H1 (cell line): ENCODE measurements around the gene GRID2. TPM values are rescaled to one million over a fixed set of nuclear protein-coding genes. Genes with fewer than 3 reads are reported as not detected.

Source experiments
- CTCF ChIA-PET: fragments of 300-600 bp; sonication (Branson Sonifier 250); formaldehyde crosslinking; loops from one replicate; lab custom pipeline; 2021; ENCODE audit not compliant: partially characterized antibody; lab: Charles Lee
- POLR2A ChIA-PET: fragments of 300-600 bp; sonication (Branson Sonifier 250); formaldehyde crosslinking; loops from one replicate; lab custom pipeline; 2021; ENCODE audit warnings: inconsistent platforms; ENCODE audit not compliant: partially characterized antibody; lab: Charles Lee
- DNase-seq, 2 experiments: peaks; one replicate each; pipeline versions ENCODE4 v3.0.0 to v3.0.0-alpha.2; 2010 to 2022; ENCODE audit warnings: low spot score in 2 of 2, low read depth in 1 of 2, mixed read lengths in 1 of 2
- FAIRE-seq: peaks from 2 replicates; lab custom pipeline; 2011; peaks lifted over from hg19 to GRCh38; lab: Jason Lieb, UNC
- H2AFZ ChIP-seq: 2 replicates; pipeline ENCODE4 v1.8.1; 2012; ENCODE audit warnings: low read length, inconsistent platforms
- H2AK5ac ChIP-seq: 2 replicates; pipeline ENCODE4 v1.6.1; 2013; ENCODE audit warnings: low read depth, low read length
- H2BK120ac ChIP-seq: replicated peaks from 2 replicates; pipeline ENCODE3; 2013; ENCODE audit warnings: low read depth, low read length, inconsistent platforms
- H2BK12ac ChIP-seq: 2 replicates; pipeline ENCODE4 v1.6.1; 2013; ENCODE audit warnings: low read depth, low read length
- H2BK15ac ChIP-seq: 2 replicates; pipeline ENCODE4 v1.6.1; 2013; ENCODE audit warnings: low read length
- H2BK20ac ChIP-seq: 2 replicates; pipeline ENCODE4 v1.6.1; 2013; ENCODE audit warnings: low read length
- H2BK5ac ChIP-seq: 2 replicates; pipeline ENCODE4 v1.6.1; 2013; ENCODE audit warnings: low read depth, low read length
- H3K14ac ChIP-seq: 2 replicates; pipeline ENCODE4 v1.6.1; 2013; ENCODE audit warnings: inconsistent platforms; ENCODE audit not compliant: insufficient read length
- H3K18ac ChIP-seq: 2 replicates; pipeline ENCODE4 v1.6.1; 2013; ENCODE audit warnings: low read length; ENCODE audit errors: extremely low read depth
- H3K23ac ChIP-seq: 2 replicates; pipeline ENCODE4 v1.6.1; 2013; ENCODE audit warnings: inconsistent platforms; ENCODE audit not compliant: insufficient read length
- H3K23me2 ChIP-seq: 2 replicates; pipeline ENCODE4 v1.6.1; 2013; ENCODE audit warnings: low read depth, low read length
- H3K27ac ChIP-seq: 2 replicates; pipeline ENCODE4 v1.6.1; 2011; ENCODE audit warnings: low read depth, low read length, inconsistent platforms
- H3K27me3 ChIP-seq, 4 experiments: replicated peaks in 1 of 4; 1 replicate in 1 of 4; 2 replicates in 3 of 4; pipeline versions ENCODE4 v1.6.1 to v1.8.1; 2011 to 2013; ENCODE audit warnings: low read length in 3 of 4, mild to moderate bottlenecking in 3 of 4, inconsistent platforms in 2 of 4, mixed read lengths in 2 of 4, moderate library complexity in 1 of 4; ENCODE audit not compliant: control insufficient read depth in 3 of 4, insufficient read depth in 3 of 4; ENCODE audit errors: extremely low read depth in 1 of 4
- H3K36me3 ChIP-seq, 4 experiments: 2 replicates each; pipeline versions ENCODE4 v1.6.1 to v1.8.1; 2011 to 2013; ENCODE audit warnings: mild to moderate bottlenecking in 4 of 4, low read length in 3 of 4, moderate library complexity in 2 of 4, control low read depth in 1 of 4, inconsistent platforms in 1 of 4; ENCODE audit not compliant: insufficient read depth in 4 of 4, control insufficient read depth in 2 of 4
- H3K4ac ChIP-seq: replicated peaks from 2 replicates; pipeline ENCODE3; 2013; ENCODE audit warnings: low read length, low read depth, mixed read lengths, inconsistent platforms; ENCODE audit not compliant: insufficient read length
- H3K4me1 ChIP-seq, 4 experiments: replicated peaks in 1 of 4; 1 replicate in 1 of 4; 2 replicates in 3 of 4; pipeline versions ENCODE4 v1.6.1 to v1.8.1; 2011 to 2013; ENCODE audit warnings: low read length in 3 of 4, inconsistent platforms in 2 of 4, mixed read lengths in 1 of 4; ENCODE audit not compliant: insufficient read depth in 4 of 4, control insufficient read depth in 3 of 4
- H3K4me2 ChIP-seq, 2 experiments: 2 replicates each; pipeline versions ENCODE4 v1.6.1 to v1.8.1; 2011 to 2013; ENCODE audit warnings: low read depth in 2 of 2, low read length in 2 of 2, control low read depth in 1 of 2, inconsistent platforms in 1 of 2, mild to moderate bottlenecking in 1 of 2; ENCODE audit not compliant: insufficient read depth in 1 of 2
- H3K4me3 ChIP-seq, 4 experiments: fragments of 200-600, 300-600 bp in 1 of 4; sonication (generic), shearing (Covaris generic), sonication (Bioruptor Twin) in 1 of 4; 2 replicates each; pipeline versions ENCODE4 v1.5.1 to v1.8.1; 2011 to 2016; ENCODE audit warnings: low read length in 4 of 4, low read depth in 3 of 4, control low read depth in 2 of 4, inconsistent platforms in 2 of 4, mild to moderate bottlenecking in 2 of 4, mixed read lengths in 1 of 4, moderate library complexity in 1 of 4; ENCODE audit not compliant: insufficient read depth in 2 of 4; ENCODE audit errors: extremely low read depth in 1 of 4
- H3K56ac ChIP-seq: replicated peaks from 2 replicates; pipeline ENCODE3; 2013; ENCODE audit warnings: low read depth, mild to moderate bottlenecking, mixed read lengths, low read length, inconsistent platforms; ENCODE audit not compliant: insufficient read length
- H3K79me1 ChIP-seq: 2 replicates; pipeline ENCODE4 v1.6.1; 2013; ENCODE audit warnings: low read depth, low read length, control low read depth
- H3K79me2 ChIP-seq, 2 experiments: 2 replicates each; pipeline versions ENCODE4 v1.6.1 to v1.8.1; 2012 to 2013; ENCODE audit warnings: low read length in 2 of 2, mild to moderate bottlenecking in 2 of 2, inconsistent platforms in 1 of 2; ENCODE audit not compliant: insufficient read depth in 2 of 2, control insufficient read depth in 1 of 2
- H3K9ac ChIP-seq, 4 experiments: replicated peaks in 1 of 4; 1 replicate in 1 of 4; 2 replicates in 3 of 4; pipeline versions ENCODE4 v1.6.1 to v1.8.1; 2011 to 2013; ENCODE audit warnings: low read depth in 3 of 4, low read length in 3 of 4, control low read depth in 2 of 4, mild to moderate bottlenecking in 2 of 4, moderate library complexity in 2 of 4, inconsistent platforms in 1 of 4; ENCODE audit errors: extremely low read depth in 1 of 4
- H3K9me3 ChIP-seq, 2 experiments: 2 replicates each; pipeline versions ENCODE4 v1.6.1 to v1.8.1; 2012 to 2013; ENCODE audit warnings: mild to moderate bottlenecking in 2 of 2, moderate library complexity in 2 of 2, control low read depth in 1 of 2, inconsistent platforms in 1 of 2, low read depth in 1 of 2, low read length in 1 of 2, mixed read lengths in 1 of 2; ENCODE audit not compliant: insufficient read depth in 2 of 2
- H4K20me1 ChIP-seq, 2 experiments: replicated peaks in 1 of 2; 2 replicates each; pipeline versions ENCODE3 to v1.8.1; 2011 to 2013; ENCODE audit warnings: inconsistent platforms in 2 of 2, low read length in 2 of 2, mild to moderate bottlenecking in 1 of 2; ENCODE audit not compliant: insufficient read depth in 2 of 2, control insufficient read depth in 1 of 2
- H4K5ac ChIP-seq: 2 replicates; pipeline ENCODE4 v1.6.1; 2013; ENCODE audit warnings: low read length, low read depth, mixed read lengths, inconsistent platforms; ENCODE audit not compliant: insufficient read length
- H4K8ac ChIP-seq: 2 replicates; pipeline ENCODE4 v1.8.0; 2013; ENCODE audit warnings: mild to moderate bottlenecking, moderate library complexity, low read length, inconsistent platforms; ENCODE audit not compliant: insufficient read depth; ENCODE audit errors: extremely low read depth
- H4K91ac ChIP-seq: replicated peaks from 2 replicates; pipeline ENCODE3; 2013; ENCODE audit warnings: low read length, mixed read lengths, inconsistent platforms; ENCODE audit not compliant: insufficient read length
- ASH2L ChIP-seq: fragments of 200-600, 300-600 bp; sonication (generic); IDR thresholded peaks from one replicate; pipeline ENCODE4 v1.7.1; 2017; ENCODE audit warnings: low read length
- CHD1 ChIP-seq: IDR thresholded peaks from 2 replicates; pipeline ENCODE4 v1.6.1; 2012; ENCODE audit warnings: low read depth, low read length, improper control_type of control experiment
- GTF2F1 ChIP-seq: IDR thresholded peaks from 2 replicates; pipeline ENCODE4 v1.6.1; 2012; ENCODE audit warnings: low read depth, low read length, improper control_type of control experiment, borderline replicate concordance
- KDM5A ChIP-seq: fragments of 200-600 bp; IDR thresholded peaks from 2 replicates; pipeline ENCODE4 v1.7.1; 2012; ENCODE audit warnings: mild to moderate bottlenecking, low read length, inconsistent platforms, mixed read lengths
- TEAD4 ChIP-seq: IDR thresholded peaks from 2 replicates; pipeline ENCODE4 v1.6.1; 2012; ENCODE audit warnings: low read depth, low read length, inconsistent platforms, mixed read lengths
- WGBS, 2 experiments: shearing (Covaris generic) in 1 of 2; methylation state at CpG; one replicate each; pipeline versions ENCODE4 v1.1.6 to v1.1.7; 2013 to 2015; ENCODE audit warnings: low lambda C conversion rate in 2 of 2, mixed read lengths in 2 of 2, inconsistent platforms in 1 of 2, low coverage in 1 of 2, missing lambda C conversion rate in 1 of 2; ENCODE audit not compliant: insufficient replicate concordance in 2 of 2, insufficient coverage in 1 of 2, insufficient read length in 1 of 2; ENCODE audit errors: extremely low coverage in 1 of 2, missing lambda C conversion rate in 1 of 2; 5-methylcytosine and 5-hydroxymethylcytosine counted together
- polyA plus RNA-seq, 7 experiments: library from polyadenylated mRNA; depleted of rRNA in 3 of 7; stranded (reverse) in 5 of 7; unstranded in 2 of 7; fragments of >200 nt in 5 of 7; fragments of 200-250 nt in 2 of 7; gene quantifications; 1 replicate in 5 of 7; 2 replicates in 1 of 7; 4 replicates in 1 of 7; pipeline versions ENCODE4 v1.2.1 to v1.2.3, GENCODE V29; 2011 to 2013; ENCODE audit warnings: missing spikeins in 2 of 7, mixed read lengths in 2 of 7
- total RNA-seq: library from RNA; stranded (reverse); fragmentation: NEBNext Ultra II Directional; extraction: Animal tissue kit (Norgen Biotek cat#: 25700); gene quantifications from 2 replicates; pipeline ENCODE4 v1.2.1, GENCODE V29; 2021

Gene GRID2
- total and polyA plus RNA-seq, 2 of the 8 experiments (the other 6 are each of a cell fraction or from before 2014, with no cell fraction given) = 31.1 to 81.9 TPM

DNA sequence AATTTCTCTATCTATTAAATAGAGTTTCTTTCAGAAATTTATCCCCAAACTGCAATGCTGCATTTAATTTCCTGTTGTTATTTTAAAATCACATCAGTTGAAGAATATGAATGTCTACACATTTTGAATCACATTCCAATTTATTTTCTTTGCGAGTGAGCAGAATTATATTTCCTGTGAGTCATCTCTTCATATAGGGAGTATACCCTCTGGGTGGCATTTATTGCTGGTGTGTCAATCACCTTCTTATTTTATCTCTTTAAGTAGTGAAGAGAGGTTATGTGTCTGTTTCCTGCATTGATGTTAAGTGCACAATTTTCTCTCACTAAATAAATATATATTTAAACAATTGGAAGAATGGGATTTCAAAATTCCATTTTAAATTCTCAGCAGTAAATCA lies 1013.8 kb downstream of the GRID2 start:
- Histone ChIP-seq H4K5ac (no peak overlapping the region), H3K27ac (no peak overlapping the region), H3K36me3 (peaks cover 0 to 2% (median 0%) of the 10 kb centered on the region in 4 experiments; a peak in 1 of 8 replicates), H4K8ac (no peak overlapping the region), H3K79me1 (no peaks in the 10 kb centered on the region), H2BK120ac (no peak overlapping the region), H3K23me2 (no peaks in the 10 kb centered on the region), H3K9ac (no peak overlapping the region), H3K79me2 (no peaks in the 10 kb centered on the region), H3K14ac (no peak overlapping the region), H3K56ac (no peak overlapping the region), H3K23ac (no peak overlapping the region), H3K4me3 (no peak overlapping the region), H3K4me1 (no peaks in the 10 kb centered on the region; a peak in 1 of 7 replicates), H2BK5ac (no peak overlapping the region), H3K9me3 (no peaks in the 10 kb centered on the region), H3K27me3 (no peaks in the 10 kb centered on the region), H2AK5ac (no peak overlapping the region), H2BK12ac (no peak overlapping the region), H4K91ac (no peak overlapping the region), H4K20me1 (no peaks in the 10 kb centered on the region), H3K4ac (no peak overlapping the region), H2BK20ac (no peak overlapping the region), H2AFZ (no peak overlapping the region), H2BK15ac (no peak overlapping the region), H3K18ac (no peak overlapping the region), H3K4me2 (no peak overlapping the region)
- ChIA-PET POLR2A (no interaction called here), CTCF (no interaction called here)
- FAIRE-seq (no peak), DNase-seq (no peak)
- WGBS, 2 experiments = 100% methylated on average over 1 of the region's 1 CpG; no CpG with 5 or more reads in 1 of the 2 experiments
- TF ChIP-seq GTF2F1 (no peak), ASH2L (no peak), TEAD4 (no peak), CHD1 (no peak), KDM5A (no peak)
